DOHH2 (cell line): ENCODE results near the gene NAA60.

Experiments
- H3F3A ChIP-seq: fragments of 200-600 bp; sonication (generic), shearing (Covaris generic); 2 replicates; pipeline ENCODE4 v1.6.0; 2016; ENCODE audit warnings: antibody characterized with exemption, mild to moderate bottlenecking; ENCODE audit not compliant: control insufficient read depth, insufficient read depth
- H3K27ac ChIP-seq: fragments of 200-600 bp; sonication (generic); 2 replicates; pipeline ENCODE4 v1.5.1; 2014; ENCODE audit warnings: low read depth, mild to moderate bottlenecking, low read length, moderate library complexity
- H3K27me3 ChIP-seq: fragments of 200-600 bp; sonication (generic); 2 replicates; pipeline ENCODE4 v1.6.1; 2014; ENCODE audit warnings: mild to moderate bottlenecking, low read length, mixed read lengths; ENCODE audit not compliant: control insufficient read depth
- H3K36me3 ChIP-seq: fragments of 200-600 bp; sonication (generic); 2 replicates; pipeline ENCODE4 v1.6.1; 2014; ENCODE audit warnings: mild to moderate bottlenecking, low read length, moderate library complexity, mixed read lengths; ENCODE audit not compliant: control insufficient read depth
- H3K4me1 ChIP-seq: fragments of 200-600 bp; sonication (generic); 2 replicates; pipeline ENCODE4 v1.6.1; 2014; ENCODE audit warnings: mild to moderate bottlenecking, low read length, mixed read lengths; ENCODE audit not compliant: control insufficient read depth
- H3K4me2 ChIP-seq: fragments of 200-600 bp; sonication (generic); 2 replicates; pipeline ENCODE4 v1.6.0; 2014; ENCODE audit warnings: mild to moderate bottlenecking, low read length, moderate library complexity
- H3K4me3 ChIP-seq: fragments of 200-600 bp; sonication (generic); 2 replicates; pipeline ENCODE4 v1.5.1; 2014; ENCODE audit warnings: mild to moderate bottlenecking, low read length, mixed read lengths
- H3K79me2 ChIP-seq: fragments of 200-600 bp; sonication (generic); 2 replicates; pipeline ENCODE4 v1.6.1; 2014; ENCODE audit warnings: mild to moderate bottlenecking, low read length, mixed read lengths; ENCODE audit not compliant: control insufficient read depth
- H3K9me2 ChIP-seq: fragments of 200-600 bp; sonication (generic); replicated peaks from 2 replicates; pipeline ENCODE4 v1.6.1; 2014; ENCODE audit warnings: mild to moderate bottlenecking, low read length, mixed read lengths; ENCODE audit not compliant: control insufficient read depth
- H3K9me3 ChIP-seq: fragments of 200-600 bp; sonication (generic); 2 replicates; pipeline ENCODE4 v1.6.1; 2014; ENCODE audit warnings: antibody characterized with exemption, low read length, mixed read lengths; ENCODE audit not compliant: control insufficient read depth, insufficient read depth
- H4K20me1 ChIP-seq: fragments of 200-600 bp; sonication (generic); 2 replicates; pipeline ENCODE4 v1.6.0; 2014; ENCODE audit warnings: low read depth, mild to moderate bottlenecking, antibody characterized with exemption, low read length, moderate library complexity; ENCODE audit not compliant: control insufficient read depth, insufficient read depth
- CTCF ChIP-seq: fragments of 200-600 bp; sonication (generic); IDR thresholded peaks from one replicate; pipeline ENCODE4 v1.5.1; 2014; ENCODE audit warnings: antibody characterized with exemption, mild to moderate bottlenecking, low read depth, low read length; ENCODE audit not compliant: poor library complexity, severe bottlenecking
- EZH2phosphoT487 ChIP-seq: fragments of 200-600 bp; sonication (generic); IDR thresholded peaks from 2 replicates; pipeline ENCODE4 v1.6.1; 2017; ENCODE audit warnings: borderline replicate concordance, mild to moderate bottlenecking, antibody characterized with exemption, low read length, moderate library complexity, mixed read lengths

NAA60 gene

GRCh38 chr16:3482659-3483241, 39.3 kb downstream of the NAA60 start:
- Histone ChIP-seq H3K4me3 (no peak overlapping the region), H3K9me3 (no peaks in the 10 kb centered on the region), H3K4me2 (no peak overlapping the region), H3F3A (no peaks in the 10 kb centered on the region), H3K36me3 (peaks cover 57% of the 10 kb centered on the region), H3K9me2 (no peaks in the 10 kb centered on the region), H3K27me3 (no peaks in the 10 kb centered on the region), H3K79me2 (peaks cover 5% of the 10 kb centered on the region; the same call in 1 of the 2 replicates), H4K20me1 (no peaks in the 10 kb centered on the region), H3K4me1 (no peaks in the 10 kb centered on the region), H3K27ac (no peak overlapping the region)
- TF ChIP-seq EZH2phosphoT487, result no peak
- TF ChIP-seq CTCF, result no peak

GRCh38 chr16:3484318-3485096, 41.0 kb downstream of the NAA60 start:
- Histone ChIP-seq H3K27ac (no peak overlapping the region), H3K79me2 (no peaks in the 10 kb centered on the region), H3K4me2 (no peak overlapping the region), H3F3A (no peaks in the 10 kb centered on the region), H3K9me2 (no peaks in the 10 kb centered on the region), H3K4me1 (no peaks in the 10 kb centered on the region), H4K20me1 (no peaks in the 10 kb centered on the region), H3K27me3 (no peaks in the 10 kb centered on the region), H3K4me3 (no peak overlapping the region), H3K9me3 (no peaks in the 10 kb centered on the region), H3K36me3 (peaks cover 54% of the 10 kb centered on the region)
- no peak for TF ChIP-seq EZH2phosphoT487
- TF ChIP-seq CTCF, result no peak

DNA sequence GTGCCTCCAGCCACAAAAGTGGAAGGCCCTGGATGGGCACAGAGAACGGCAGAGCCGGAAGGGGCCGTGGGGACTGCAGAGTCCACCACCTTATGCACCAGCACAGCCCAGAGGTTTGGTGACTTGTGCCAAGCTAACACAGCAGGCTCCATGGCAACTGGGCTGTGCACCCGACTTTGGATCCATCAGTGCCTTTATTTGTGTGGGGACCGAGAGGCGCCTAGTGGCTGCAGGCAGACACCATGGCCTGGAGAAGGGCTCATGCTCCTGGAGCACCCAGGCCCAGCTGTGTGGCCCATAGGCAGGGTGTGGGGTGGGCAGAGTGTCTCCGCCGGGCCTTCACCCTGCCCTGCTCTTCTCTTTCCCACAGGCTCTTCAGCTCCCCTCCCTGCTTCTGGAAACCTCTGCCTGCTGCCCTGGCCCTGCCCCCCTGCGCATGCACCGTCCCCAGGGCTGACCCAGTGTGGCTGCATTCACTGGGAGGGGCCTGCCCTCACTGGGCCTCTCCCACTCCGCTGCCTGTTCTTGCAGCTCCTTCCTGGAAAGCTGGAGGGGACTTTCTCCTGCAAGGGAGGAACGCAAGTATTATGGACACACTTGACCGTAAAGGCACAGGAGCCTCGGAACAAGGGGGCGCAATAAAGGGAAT, 41.7 kb downstream of the NAA60 start:
- Histone ChIP-seq H3K4me1 (no peaks in the 10 kb centered on the region), H3K9me3 (no peaks in the 10 kb centered on the region), H3K27ac (no peak overlapping the region), H3K9me2 (no peaks in the 10 kb centered on the region), H4K20me1 (no peaks in the 10 kb centered on the region), H3F3A (no peaks in the 10 kb centered on the region), H3K79me2 (no peaks in the 10 kb centered on the region), H3K4me3 (no peak overlapping the region), H3K4me2 (no peak overlapping the region), H3K27me3 (no peaks in the 10 kb centered on the region), H3K36me3 (peaks cover 49% of the 10 kb centered on the region)
- TF ChIP-seq CTCF (no peak), EZH2phosphoT487 (no peak)
